GM18909 (cell line): ENCODE results near the gene GRIA3.

Experiments used
- ATAC-seq: cut with Tn5 transposase; IDR thresholded peaks from one replicate; pipeline ENCODE4 v1.9.1; 2021; ENCODE audit warnings: mild to moderate bottlenecking; ENCODE audit not compliant: unreplicated experiment, poor library complexity

Gene GRIA3

GRCh38 chrX:123184219-123184865, at the start of gene GRIA3:
Gene GRIA3, plus strand, starts transcription at chrX:123184278. Its CDS starts 258 bp downstream, at chrX:123184536.
- ATAC-seq, result no peak

DNA sequence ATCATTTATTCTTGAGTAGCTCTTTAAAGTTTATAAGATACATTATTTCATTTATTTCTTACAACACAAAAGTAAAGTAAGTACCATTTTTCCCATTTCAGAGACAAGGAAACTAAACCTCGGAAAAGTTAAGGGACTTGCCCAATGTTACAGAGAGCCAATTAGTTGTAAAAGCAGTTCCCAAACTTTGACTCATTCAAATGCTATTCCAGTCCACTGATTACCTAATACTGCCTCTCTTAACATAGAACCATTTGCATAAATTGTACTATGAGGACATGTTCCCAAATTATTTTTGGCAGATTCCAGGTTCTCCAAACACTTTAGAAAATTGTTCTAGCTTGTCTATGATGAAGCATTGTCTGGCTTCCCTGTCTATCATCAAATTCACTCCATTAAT, 45.6 kb upstream of the GRIA3 start:
- no peak for ATAC-seq

- ATAC-seq, result no peak
Observed at GRCh38 chrX:123140454-123140853, 43.6 kb upstream of the GRIA3 start.

DNA sequence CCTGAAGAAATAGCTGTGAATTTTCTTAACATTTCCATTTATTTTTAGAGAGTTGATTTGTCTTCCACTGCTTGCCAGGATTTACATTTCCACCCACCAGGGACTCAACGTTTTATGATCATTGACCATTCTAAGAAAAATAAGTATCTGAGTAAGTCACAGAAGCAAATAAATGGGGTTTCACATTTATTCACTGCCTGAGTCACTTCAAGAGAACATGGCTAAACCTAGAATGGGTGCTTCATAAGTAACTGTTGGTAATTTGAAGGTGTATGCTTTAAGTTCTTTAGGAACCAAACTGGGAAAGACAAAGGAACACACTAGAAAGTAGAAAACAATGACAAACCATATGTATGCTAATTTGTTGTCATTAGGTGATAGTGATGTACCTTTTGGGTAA, 43.2 kb upstream of the GRIA3 start:
- ATAC-seq, result no peak

- ATAC-seq, result no peak
Observed at GRCh38 chrX:123153846-123154335, 30.2 kb upstream of the GRIA3 start.

DNA sequence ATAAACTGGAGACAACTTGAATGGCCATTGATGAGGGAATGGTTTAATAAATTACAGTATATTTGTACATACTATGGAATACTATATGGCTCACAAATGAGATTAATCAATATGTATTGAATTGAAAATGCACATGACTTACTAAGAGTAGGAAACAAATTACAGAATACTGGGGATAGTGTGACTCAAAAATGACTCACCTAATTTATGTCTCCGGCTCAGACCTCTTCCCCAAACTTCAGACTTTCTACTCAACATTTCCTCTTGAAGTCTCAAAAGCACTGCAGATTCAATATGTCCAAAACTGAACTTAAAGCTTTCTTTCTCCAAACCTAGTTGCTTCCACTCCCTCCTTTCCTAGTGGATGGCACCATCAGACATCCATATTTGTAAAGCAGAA, 28.8 kb upstream of the GRIA3 start:
- ATAC-seq, result no peak

- ATAC-seq, result no peak
Observed at GRCh38 chrX:123157586-123157985, 26.5 kb upstream of the GRIA3 start.

GRCh38 chrX:123159403-123159802, 24.7 kb upstream of the GRIA3 start:
- ATAC-seq, result no peak

DNA sequence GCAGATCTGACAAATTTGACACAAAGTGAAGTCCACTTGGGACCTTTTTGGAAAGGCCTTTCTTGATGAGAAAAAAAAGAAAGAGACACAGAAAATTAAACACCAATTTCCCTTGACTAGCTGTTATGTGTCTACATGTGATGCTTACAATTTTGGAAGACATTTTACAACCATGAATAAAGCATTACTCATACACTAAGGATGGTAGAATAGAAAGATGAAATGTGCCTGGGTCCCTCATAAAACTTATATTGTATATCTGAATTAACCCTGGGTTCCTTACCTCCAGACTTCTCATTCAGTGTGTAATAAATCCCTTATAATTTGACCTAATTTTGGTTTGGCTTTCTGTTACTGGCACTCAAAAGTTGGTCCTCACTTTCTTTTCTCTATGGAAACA, 16.5 kb upstream of the GRIA3 start:
- ATAC-seq, result no peak

DNA sequence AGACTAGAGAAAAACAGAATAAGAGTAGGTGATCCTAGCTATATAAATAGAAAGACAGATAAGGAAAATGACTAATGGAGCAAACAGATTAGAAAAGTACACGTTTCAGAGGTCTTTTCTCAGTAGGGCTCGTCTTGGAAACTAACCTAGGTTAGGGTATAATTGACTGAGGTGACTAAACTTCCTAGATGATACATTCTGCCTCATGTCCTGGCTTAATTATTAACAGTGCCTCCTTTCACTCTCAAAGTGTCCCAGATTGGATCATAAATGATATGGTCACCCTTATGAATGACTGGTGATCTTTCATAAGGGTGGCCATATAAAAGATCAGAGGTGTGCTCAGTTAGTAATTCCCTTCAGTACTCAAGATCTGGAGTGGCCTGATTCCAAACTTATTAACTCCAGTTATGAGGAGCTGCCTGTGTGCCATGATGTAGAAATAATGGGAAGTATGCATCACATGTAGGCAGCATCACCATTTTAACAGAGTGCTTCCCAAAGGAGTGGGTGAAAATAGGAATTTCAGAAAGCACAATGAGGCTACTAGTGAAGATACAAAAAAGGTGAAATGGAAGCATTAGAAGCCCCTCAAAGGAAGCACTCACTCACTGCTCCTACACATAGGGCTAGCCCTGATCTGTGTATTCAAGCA, 14.7 kb upstream of the GRIA3 start:
- peak; percentile 71 for ATAC-seq

DNA sequence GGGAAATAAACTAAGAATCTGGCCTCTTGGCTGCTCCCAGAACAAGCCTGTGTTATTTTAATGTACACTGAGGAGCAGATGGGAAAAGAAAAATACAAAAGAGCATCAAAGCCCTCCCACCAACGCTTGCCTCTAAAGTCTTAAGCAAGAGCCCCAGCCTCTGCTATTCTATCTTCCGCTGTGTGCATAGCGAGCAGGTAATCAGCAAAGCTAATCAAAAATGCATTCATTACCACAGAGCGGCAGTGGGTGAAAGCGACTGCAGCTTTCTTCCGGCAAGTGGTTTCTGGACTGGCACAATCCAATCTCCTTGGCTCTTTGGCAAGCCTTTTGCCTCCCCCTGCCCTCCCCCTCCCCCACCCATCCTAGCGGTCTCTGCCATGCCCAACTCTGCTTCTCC, 13.5 kb upstream of the GRIA3 start:
- no peak for ATAC-seq

- ATAC-seq, result no peak
Observed at GRCh38 chrX:123171781-123172180, 12.3 kb upstream of the GRIA3 start.

GRCh38 chrX:123172869-123173268, 11.2 kb upstream of the GRIA3 start:
- no peak for ATAC-seq

DNA sequence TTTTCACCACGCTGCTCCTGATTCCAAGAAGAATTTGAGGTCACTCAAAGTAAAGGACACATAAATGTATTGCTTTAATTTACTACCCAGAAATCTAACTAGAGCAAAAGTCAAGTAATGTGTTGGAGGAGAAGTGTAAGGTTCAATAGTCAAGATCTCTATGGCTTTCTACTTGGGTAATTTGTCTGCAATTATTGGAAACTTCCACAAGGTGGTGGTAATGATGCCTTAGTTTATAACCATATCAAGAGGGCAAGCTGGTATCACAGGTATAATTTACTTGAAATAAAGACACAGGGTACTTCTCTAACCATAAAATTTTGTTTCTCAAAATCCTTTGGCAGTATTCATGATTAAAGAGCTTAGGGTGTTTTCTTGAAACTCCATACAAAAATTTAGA, 10.2 kb upstream of the GRIA3 start:
- ATAC-seq, result no peak

GRCh38 chrX:123175366-123176122, 8.5 kb upstream of the GRIA3 start:
- ATAC-seq, result no peak

DNA sequence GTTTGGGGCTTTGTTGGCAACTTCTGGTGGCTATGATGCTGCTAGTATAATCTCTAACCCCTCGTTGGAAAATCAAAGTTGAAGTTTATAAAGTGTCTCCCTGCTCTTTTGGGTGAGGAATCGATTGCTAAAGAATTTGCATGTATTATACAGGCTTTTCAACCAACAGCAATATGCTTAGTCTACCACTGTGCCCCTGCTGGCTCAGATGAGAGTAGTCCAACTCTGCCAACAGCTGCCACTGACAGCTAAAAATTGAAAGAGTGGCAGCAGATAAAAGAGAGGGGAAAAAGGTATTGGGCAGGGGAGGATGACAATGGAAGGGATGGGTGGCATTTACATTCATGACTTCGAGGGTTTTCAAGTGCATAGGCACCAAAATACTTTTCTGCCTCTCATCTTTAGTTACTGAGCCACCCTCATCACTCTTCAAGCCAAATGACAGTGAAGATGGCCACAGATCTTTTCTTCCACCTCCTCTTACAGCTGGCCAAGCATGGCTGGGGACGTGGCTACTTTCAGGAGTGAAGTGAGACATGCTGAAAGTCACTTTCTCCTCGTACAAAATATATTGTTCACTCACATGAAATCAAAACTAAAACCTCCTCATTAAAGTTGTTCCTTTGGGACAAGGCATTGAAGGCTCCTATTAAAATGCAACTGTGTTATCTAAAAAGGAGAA, 2.7 kb upstream of the GRIA3 start:
- ATAC-seq, result no peak

- no peak for ATAC-seq
Observed at GRCh38 chrX:123184866-123185276, 793 bp downstream of the GRIA3 start.

GRCh38 chrX:123185721-123186120, 1.6 kb downstream of the GRIA3 start:
- ATAC-seq, result no peak

DNA sequence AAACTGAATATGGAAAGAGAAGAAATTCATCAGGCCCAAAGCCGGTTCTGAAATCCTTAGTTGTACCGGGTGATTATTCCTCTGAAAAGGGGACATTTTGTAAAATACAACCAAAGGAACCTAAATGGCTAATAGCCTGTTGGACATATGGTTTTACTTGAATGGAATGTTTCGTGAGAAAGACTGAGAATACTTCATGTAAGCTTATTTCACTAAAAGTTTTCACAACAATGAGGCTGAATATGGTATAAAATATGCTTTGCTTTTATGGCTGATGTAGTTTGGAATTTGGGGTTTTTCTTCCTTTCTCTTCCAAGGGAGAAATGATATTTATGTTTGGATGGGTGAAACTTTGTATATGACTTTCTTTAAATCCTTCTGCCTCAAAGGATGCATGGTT, 2.7 kb downstream of the GRIA3 start:
- no peak for ATAC-seq

DNA sequence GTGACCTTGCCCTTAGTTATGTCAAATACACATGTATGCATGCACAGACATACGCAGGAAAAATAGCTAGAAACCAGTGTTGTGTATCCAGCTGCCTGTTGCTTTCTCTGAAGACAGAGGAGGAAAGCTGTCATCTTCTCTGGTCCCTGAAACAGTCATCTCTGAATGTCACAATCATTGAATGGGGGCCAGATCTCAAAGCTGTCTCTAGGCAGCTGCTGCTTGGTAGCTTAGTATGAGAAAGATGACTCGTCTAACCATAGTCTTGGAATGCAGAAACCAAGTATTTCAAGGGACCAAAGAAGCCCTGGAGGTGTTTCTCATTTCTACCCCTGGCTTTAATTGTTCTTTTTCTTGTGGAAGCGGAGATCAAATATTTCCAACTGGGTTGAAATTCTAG, 4.0 kb downstream of the GRIA3 start:
- ATAC-seq, result no peak

DNA sequence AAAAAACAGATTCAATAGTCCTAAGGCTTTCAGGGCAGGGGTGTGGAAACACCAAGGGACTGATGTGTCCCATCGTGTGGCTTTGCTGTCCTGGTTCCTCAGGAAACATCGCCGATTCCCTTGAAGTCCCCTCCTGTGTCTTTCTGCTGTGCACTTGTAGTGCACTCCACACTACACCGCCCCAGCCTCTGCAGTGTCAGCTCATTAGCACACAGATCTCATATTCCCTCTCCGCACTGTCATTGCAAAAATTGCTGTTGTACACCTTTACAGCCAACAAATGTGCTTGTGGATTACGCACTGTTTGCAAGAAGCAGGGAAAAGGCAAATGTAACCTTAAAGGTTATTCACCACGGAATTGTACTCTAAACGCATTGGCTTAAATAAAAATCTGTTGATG, 5.3 kb downstream of the GRIA3 start:
- no peak for ATAC-seq
